NCI-H187 (cell line): ENCODE results near the gene ULBP2.
"Not testable (repeated sequence)": the region's sequence is repeated elsewhere in the genome, so short reads cannot be mapped to it uniquely, and the experiment has no call there.

ENCODE experiments used
- DNase-seq, 2 experiments: peaks; one replicate each; lab custom pipeline; 2025; lab: John Stamatoyannopoulos, UW

The ULBP2 gene

DNA sequence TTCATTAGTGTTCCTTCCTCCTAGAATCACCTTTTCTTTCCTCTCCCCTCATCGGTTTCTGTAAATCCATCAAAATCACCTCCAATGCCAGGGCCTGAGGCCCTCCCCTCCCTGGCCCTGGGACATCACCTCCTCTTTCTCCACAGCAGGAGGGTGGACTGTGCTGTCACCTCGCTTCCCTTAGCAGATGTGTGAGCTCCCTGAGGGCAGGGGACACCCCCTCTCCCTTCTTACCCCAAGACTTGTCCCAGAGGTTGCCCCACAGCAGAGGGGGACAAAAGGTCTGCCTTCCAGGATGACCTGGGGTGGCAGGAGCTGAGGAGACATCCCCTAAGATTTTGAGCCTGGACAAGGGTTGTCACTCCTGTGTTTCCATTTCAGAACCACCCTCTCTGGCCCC lies 27.8 kb downstream of the ULBP2 start:
- DNase-seq = no peak

DNA sequence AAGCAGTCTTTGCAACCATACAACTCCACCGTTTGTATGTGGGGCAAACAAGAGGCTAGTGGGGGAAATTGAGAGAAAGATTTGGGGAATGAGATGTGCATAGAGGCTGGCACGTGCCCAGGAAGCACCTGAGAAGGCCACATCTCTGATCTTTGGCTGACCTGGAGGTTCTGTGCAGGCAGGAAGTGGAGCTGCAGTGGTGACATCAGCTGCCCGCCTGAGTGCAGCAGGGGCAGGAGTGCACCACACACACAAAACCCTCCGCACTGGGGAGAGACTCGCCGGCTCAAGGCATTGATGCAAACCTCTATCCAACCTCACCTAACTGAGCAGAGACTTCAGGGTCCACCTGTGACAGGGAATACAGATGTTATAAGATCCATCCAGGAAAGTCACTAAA lies 32.6 kb downstream of the ULBP2 start:
- not testable (repeated sequence) for DNase-seq

DNA sequence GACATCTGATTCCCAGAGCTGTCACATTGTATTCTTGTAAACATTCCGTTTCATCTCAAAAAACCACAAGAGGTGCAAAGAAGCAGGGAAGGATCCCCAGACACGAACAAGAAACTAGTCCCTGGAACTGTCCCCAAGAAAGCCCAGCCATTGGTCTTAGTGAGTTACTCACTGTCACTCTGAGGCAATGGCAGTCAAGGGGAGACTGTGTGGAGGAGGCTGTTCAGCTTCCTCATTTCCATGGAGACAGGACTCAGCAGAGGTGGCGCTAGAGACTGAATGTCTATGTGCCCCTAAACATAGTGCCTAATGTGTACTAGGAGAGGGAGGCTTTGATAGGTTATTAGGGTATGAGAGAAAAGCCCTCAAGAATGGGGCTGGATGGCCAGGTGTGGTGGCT lies 33.0 kb downstream of the ULBP2 start:
- no peak for DNase-seq

DNA sequence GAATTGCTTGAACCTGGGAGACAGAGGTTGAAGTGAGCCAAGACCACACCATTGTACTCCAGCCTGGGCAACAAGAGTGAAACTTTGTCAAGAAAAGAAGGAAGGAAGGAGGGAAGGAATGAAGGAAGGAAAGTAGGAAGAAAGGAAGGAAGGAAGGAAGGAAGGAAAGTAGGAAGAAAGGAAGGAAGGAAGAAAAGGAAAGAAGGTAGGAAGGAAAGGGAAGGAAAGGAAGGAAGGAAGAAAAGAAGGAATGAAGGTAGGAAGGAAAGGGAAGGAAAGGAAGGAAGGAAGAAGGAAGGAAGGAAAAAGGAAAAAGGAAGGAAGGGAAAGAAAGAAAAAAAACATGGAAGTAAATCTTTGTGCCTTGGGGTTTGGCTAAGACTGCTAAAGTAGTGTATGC lies 33.6 kb downstream of the ULBP2 start:
- DNase-seq = no peak

DNA sequence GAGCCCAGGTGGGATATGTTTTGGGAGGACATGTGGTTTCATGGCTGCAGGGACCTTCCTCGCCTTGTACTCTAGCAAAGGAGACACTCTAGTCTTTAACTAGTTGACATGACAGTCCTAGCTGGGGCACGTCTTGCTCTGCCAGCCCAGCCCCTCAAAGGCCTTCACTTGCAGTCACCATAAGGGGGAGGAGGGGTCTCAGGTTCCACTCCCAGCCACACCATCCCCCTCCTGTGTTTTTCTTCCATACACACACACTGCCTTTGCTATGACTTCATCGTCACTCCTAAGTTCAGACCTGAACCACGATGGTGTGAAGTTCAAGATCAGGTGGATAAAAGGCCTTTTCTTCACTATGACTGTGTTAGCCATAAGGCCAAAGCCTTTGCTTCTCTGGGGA lies 35.4 kb downstream of the ULBP2 start:
- no peak for DNase-seq

DNA sequence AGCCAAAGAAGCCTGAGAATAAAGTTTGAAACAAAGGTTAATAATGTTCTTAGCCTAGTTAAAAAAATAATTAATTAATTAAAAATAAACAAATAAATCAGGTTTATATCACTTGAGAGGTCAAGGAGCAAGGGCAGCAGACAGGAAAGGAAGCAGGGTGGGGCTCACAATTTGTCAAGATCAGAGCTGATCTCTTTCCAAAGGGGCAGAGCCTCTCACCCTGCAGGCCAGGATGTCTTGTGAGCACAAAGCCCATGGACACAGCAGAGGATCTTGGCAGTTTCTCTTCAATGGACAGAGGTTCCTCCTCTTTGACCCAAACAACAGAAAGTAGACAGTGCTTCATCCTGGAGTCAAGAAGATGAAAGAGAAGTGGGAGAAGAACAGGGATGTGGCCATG lies 36.8 kb downstream of the ULBP2 start:
- DNase-seq = no peak

DNA sequence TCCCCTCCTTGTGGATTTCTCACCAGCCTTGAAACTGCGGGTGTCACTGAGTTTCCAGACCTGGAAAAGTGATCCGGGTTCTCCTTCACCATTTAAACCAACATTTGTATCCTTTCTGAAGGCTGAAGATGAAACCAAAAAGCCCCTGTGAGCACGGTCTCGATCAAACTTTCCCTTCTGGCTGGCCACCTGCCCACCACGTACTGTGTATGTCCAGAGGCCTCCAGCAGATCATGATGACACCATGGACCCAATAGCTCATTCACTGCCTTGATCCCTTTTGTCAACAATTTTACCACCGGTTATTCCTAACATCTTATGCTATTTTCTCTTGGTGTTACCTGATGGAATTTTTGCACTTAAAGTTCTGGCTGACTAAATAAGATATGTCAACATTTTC lies 37.5 kb downstream of the ULBP2 start:
- no peak for DNase-seq

DNA sequence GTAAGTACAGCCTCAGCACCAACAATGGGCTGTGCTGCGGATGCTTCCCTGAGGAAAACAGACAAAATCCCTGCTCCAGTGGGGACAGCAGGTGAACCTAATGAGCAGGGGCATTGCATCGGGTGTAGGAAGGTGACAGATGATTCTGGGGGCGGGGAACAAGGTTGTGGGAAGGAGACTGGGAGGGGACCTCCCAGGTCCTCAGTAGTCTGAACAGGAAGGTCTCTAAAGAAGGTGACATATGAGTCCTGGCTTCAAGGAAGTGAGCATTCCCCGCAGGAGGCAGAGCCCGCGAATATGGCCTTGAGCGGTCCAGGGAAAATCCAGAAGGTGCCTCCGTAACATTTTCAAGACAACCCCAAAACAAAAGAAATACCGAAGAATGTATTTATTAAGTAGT lies 41.3 kb downstream of the ULBP2 start:
- DNase-seq = no peak

DNA sequence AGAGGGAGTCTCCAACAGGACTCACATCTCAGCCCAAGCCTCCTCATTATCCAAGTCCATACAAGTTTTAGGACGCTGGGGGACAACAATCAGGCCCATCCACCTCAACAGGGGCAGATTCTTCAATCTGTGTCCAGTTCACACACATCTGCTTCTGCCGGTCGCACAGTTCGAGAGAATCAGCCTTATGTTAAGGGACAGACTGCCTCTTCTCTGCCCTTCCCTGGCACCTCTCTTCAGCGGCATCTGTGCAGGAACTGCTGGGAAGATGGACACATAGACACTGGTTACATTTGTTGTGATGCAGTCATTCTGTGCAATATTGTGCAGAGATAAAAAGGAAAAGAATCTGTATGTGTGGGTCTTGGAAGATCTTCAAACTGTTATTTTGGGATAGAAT lies 43.0 kb downstream of the ULBP2 start:
- DNase-seq = no peak

DNA sequence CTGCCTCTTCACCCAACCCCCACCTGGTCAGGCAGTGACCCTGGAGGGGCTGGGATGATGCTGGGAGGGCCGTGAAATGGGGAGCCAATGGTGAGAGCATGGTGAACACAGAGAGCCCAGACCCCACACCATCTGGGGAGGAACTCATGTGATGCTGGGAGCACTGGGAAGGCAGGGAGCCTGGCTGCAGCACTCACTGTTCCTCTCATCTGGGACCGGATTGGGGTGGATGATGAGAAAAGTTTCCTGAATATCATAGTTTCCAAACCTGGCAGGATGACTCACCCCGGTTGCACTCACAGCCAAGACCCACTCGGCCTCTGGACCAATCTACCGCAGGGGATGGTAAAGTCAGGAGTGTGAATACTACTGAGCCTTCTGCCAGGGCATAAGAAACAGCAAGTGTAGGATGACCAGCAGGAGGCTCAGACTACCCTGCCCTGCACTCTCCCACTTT lies 43.7 kb downstream of the ULBP2 start:
- DNase-seq = no peak

DNA sequence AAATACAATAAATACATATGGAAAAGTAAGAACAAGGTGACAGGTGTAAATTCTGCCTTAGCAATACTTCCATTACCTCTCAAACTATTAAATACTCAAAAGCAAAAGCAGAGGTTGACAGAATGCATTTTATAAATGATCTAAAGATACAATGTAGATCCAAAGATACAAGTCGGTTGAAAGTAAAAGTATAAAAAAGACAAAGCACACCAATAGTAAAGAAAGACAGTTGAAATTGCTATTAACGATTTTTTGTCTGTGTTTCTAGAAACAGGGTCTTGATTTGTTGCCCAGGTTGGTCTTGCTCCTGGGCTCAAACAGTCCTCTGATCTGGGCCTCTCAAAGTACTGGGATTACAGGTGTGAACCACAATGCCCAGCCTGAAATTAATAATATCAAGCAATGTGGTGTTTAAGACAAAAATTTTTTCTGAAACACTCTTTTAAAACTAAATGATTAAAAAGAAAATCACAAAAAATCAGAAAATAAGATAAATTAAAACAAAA lies 45.8 kb downstream of the ULBP2 start:
- DNase-seq = no peak

DNA sequence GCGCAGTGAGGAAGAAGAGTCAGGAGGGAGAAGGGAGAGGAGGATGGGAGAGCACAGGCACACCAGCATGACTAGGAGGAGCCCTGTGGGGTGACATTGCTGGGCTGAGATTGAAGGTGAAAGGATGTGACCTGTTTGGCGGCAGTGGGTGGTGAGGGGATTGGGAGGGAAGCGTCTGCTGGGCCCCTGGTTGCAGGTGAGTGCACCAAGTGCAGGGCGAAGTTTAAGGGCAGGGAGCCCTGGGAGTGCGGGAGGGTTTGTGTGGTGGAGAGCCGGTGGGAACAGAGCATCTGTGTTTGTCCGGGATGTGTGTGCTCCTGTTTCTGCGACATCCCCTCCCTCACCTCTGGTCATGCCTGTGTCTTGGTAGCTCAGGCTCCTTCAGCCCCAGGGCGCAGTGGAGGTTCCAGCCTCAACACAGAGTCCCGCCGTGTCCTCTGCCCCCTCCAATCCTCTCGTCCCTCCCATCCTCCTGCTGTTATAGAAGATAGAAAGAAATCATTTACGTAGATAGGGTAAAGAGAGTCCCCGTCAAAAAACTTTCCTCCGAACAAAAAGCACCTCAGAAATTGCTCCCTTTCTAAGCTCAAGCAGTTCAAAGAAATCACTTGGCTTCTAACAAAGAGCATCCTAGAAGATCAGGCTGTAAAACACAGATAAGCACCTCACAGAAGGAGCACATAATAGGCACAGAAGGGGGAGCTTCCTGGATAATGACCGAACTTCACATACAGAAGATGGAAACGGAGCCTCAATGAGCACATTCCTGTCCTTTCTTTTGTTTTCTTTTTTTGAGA lies 46.9 kb downstream of the ULBP2 start:
- no peak for DNase-seq

DNA sequence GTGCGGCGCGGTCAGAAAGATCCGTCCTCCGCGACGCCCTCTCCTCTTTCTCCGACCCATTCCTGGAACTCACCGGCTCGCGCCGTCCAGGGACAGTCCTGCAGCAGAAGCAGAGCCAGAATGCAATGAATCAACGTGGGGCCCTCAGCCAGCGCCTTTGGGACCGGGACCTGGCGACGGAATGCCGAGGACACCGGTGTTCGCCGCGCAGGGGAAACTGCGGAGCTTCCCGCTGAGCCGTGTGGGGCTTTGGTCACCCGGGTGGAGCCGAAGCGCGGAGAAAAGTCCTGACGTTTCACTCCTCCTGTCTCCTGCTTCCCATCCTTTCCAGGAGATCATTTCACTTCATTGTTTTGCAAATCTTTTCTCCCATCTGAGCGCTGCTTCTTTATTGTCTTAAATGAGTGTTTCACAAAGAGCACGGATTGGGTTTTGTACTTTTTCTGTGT lies 48.4 kb downstream of the ULBP2 start:
- no peak for DNase-seq

DNA sequence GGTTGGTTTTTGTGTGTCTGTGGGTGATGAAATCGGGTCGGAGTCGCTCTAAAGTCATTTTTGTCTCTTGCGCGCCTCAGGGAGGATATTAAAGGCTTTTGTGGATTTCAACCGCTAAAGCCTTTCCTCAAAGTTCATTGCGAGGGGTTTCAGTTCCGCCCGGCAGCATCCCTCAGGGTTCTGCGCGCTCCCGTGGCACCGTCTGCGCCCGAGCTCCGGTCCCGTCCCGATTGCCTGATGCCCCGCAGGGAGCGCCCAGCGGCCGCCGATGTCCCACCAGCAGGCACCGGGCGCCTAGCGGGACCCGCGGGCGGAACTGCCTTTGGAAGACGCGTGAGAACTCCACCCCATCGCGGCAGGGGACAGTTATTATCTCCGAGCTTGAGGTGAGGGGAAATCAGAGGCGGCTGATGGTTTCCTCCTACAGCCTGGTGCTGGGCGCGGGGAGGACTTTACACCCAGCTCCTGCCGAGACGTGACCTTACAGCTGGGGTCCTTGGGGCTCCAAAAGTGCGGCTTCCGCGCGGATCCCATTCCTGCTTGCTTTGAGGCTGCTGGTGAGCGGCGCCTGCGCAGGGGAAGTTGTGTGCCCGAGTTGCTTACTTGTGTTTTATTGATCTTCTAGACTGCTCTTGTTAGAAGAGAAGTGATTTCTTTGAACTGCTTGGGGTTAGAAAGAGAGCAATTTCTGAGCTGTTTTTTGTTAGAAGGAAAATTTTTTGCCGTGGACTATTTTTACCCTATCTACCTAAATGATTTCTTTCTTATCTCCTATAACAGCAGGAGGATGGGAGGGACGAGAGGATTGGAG lies 49.1 kb downstream of the ULBP2 start:
- no peak for DNase-seq

DNA sequence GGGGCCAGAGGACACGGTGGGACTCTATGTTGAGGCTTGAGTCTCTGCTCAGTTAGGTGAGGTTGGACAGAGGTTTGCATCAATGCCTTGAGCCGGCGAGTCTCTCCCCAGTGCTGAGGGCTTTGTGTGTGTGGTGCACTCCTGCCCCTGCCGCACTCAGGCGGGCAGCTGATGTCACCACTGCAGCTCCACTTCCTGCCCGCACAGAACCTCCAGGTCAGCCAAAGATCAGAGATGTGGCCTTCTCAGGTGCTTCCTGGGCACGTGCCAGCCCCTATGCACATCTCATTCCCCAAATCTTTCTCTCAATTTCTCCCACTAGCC lies 49.6 kb downstream of the ULBP2 start:
- DNase-seq = not testable (repeated sequence)

DNA sequence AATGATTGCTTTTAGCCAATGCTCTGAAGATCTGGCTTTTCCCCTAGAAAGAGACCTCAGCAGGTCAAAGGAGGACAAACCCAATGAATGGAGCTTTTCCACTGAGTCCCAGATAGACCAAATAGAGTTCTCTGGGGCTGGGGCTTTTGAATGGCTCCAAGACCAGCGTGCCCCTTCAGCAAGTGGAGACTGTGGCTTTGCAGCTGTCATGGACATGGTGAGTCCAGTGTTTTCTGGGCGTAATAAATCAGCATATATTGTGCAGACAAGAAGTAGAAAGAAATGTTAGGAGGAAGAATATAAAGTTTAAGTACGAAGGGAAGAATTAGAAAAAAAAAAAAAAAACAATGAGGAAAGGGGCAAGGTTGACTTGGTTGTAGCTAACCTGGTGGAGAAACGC lies 50.0 kb downstream of the ULBP2 start:
- DNase-seq = no peak

DNA sequence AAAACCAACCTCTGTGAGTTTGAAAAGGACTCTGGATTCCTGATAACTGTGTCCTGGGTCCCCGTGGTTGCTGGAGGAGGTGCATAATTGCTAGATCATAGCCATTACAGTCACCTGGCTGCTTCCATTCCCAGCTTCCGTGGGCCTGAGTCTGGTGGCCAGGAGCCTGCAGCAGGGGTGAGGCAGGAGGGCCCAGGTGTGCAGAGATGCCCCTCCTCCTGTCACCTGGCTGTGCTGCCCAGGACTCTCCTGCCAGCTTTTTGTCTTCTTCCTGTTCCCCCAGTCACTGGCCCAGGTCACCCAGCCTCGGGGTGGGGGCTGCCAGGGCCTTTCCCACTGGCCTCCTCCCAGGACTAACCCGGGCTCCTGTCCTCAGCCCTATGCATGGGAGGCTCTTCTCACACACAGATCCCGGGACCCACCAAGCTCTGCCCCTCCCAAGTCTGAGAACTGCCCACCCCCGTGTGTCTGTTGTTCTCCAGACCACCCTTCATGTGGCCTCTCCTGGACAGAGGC lies 53.5 kb downstream of the ULBP2 start:
- no peak for DNase-seq

DNA sequence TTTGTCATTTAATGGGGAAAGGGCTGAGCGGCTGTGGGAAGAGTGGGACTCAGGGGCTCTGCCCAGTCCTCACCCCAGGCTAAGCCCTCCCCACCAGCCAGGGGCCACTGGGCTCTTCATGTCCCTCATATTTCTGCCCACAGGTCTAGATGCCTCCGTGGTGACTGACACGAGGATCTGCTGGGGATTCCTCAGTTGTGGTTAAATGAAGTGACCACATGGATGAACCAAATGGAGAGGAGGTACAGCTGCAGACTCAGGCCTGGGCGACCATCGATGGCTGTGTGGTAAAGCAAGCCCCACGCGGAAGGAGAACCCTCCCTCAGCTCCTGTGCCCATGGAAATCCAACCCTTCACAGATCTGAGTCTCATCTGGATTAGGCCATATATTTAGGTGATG lies 54.2 kb downstream of the ULBP2 start:
- DNase-seq = no peak
